Measurements from ENCODE around the gene PARP11. TPM values are rescaled to one million over a fixed set of nuclear protein-coding genes. Genes with fewer than 3 reads are reported as not detected.

Gene PARP11
- total RNA-seq, 1 experiment from 2014 or later: 5.2 TPM

GRCh38 chr12:3821441-3821840 is 51.8 kb downstream of the PARP11 start:
- CTCF ChIA-PET: interaction anchor here (0.6 kb wide), 1 partner anchor 286 kb away, joined by 3 read pairs; no protein-coding TSS in a partner anchor
- Mint-ChIP-seq H3K36me3 (ENCODE audit: insufficient read depth, unreplicated experiment) (no peaks in the 10 kb centered on the region), H3K9me3 (ENCODE audit: low read depth, unreplicated experiment) (no peaks in the 10 kb centered on the region), H3K4me1 (ENCODE audit: low read depth, unreplicated experiment) (no peaks in the 10 kb centered on the region), H3K27me3 (ENCODE audit: unreplicated experiment) (no peaks in the 10 kb centered on the region), H3K4me3 (ENCODE audit: low read depth, unreplicated experiment) (no peak overlapping the region), H3K27ac (ENCODE audit: unreplicated experiment) (no peak overlapping the region)
- BruUV-seq (replicated peaks): no TSS peak
- intact Hi-C loops (cut with micrococcal nuclease; ENCODE audit: unreplicated experiment): no loop called here
- no peak for DNase-seq
- no peak for TF ChIP-seq CTCF (IDR thresholded peaks at IDR 0.05; ENCODE audit: unreplicated experiment)

GRCh38 chr12:3820122-3820521 is 53.1 kb downstream of the PARP11 start:
- no peaks in the 10 kb centered on the region for H3K36me3 Mint-ChIP-seq (ENCODE audit: insufficient read depth, unreplicated experiment)
- TF ChIP-seq CTCF (IDR thresholded peaks at IDR 0.05; ENCODE audit: unreplicated experiment): no peak
- no peak overlapping the region for H3K27ac Mint-ChIP-seq (ENCODE audit: unreplicated experiment)
- BruUV-seq (replicated peaks): no TSS peak
- intact Hi-C loops (cut with micrococcal nuclease; ENCODE audit: unreplicated experiment): no loop called here
- no peak for DNase-seq
- CTCF ChIA-PET: no interaction called here
- no peaks in the 10 kb centered on the region for H3K27me3 Mint-ChIP-seq (ENCODE audit: unreplicated experiment)
- H3K9me3 Mint-ChIP-seq (ENCODE audit: low read depth, unreplicated experiment): no peaks in the 10 kb centered on the region
- no peaks in the 10 kb centered on the region for H3K4me1 Mint-ChIP-seq (ENCODE audit: low read depth, unreplicated experiment)
- no peak overlapping the region for H3K4me3 Mint-ChIP-seq (ENCODE audit: low read depth, unreplicated experiment)

GRCh38 chr12:3816266-3816665 is 56.9 kb downstream of the PARP11 start:
- CTCF ChIA-PET: interaction anchor here (0.7 kb wide), 1 partner anchor 66 kb away, joined by 3 read pairs; no protein-coding TSS in a partner anchor
- no peak for DNase-seq

GRCh38 chr12:3815094-3815766 is 58.0 kb downstream of the PARP11 start:
- no TSS peak for BruUV-seq (replicated peaks)
- Mint-ChIP-seq H3K9me3 (ENCODE audit: low read depth, unreplicated experiment) (no peaks in the 10 kb centered on the region), H3K36me3 (ENCODE audit: insufficient read depth, unreplicated experiment) (no peaks in the 10 kb centered on the region), H3K4me1 (ENCODE audit: low read depth, unreplicated experiment) (no peaks in the 10 kb centered on the region), H3K27me3 (ENCODE audit: unreplicated experiment) (no peaks in the 10 kb centered on the region), H3K27ac (ENCODE audit: unreplicated experiment) (no peak overlapping the region), H3K4me3 (ENCODE audit: low read depth, unreplicated experiment) (no peak overlapping the region)
- intact Hi-C loops (cut with micrococcal nuclease; ENCODE audit: unreplicated experiment): no loop called here
- no peak for DNase-seq
- CTCF ChIA-PET: no interaction called here
- TF ChIP-seq CTCF (IDR thresholded peaks at IDR 0.05; ENCODE audit: unreplicated experiment): no peak

More at GRCh38 chr12:3816266-3816665, 56.9 kb downstream of the PARP11 start:
- no TSS peak for BruUV-seq (replicated peaks)
- no peak for TF ChIP-seq CTCF (IDR thresholded peaks at IDR 0.05; ENCODE audit: unreplicated experiment)
- no peaks in the 10 kb centered on the region for H3K27me3 Mint-ChIP-seq (ENCODE audit: unreplicated experiment)
- no peak overlapping the region for H3K4me3 Mint-ChIP-seq (ENCODE audit: low read depth, unreplicated experiment)
- no peaks in the 10 kb centered on the region for H3K4me1 Mint-ChIP-seq (ENCODE audit: low read depth, unreplicated experiment)
- no peaks in the 10 kb centered on the region for H3K36me3 Mint-ChIP-seq (ENCODE audit: insufficient read depth, unreplicated experiment)
- H3K27ac Mint-ChIP-seq (ENCODE audit: unreplicated experiment): no peak overlapping the region
- intact Hi-C loops (cut with micrococcal nuclease; ENCODE audit: unreplicated experiment): no loop called here
- no peaks in the 10 kb centered on the region for H3K9me3 Mint-ChIP-seq (ENCODE audit: low read depth, unreplicated experiment)

All from Calu3 (cell line).